SK-N-SH (cell line): Measurements from ENCODE around the gene SLC22A23. TPM values are rescaled to one million over a fixed set of nuclear protein-coding genes. Genes with fewer than 3 reads are reported as not detected.

Experiments used
- CTCF ChIA-PET: fragments of 300-600, 350-600 bp; formaldehyde crosslinking; extraction: SDS; loops from one replicate; lab custom pipeline; 2021; lab: Yijun Ruan, JAX
- POLR2A ChIA-PET: fragments of 350-600 bp; sonication (Branson Sonifier 250); formaldehyde crosslinking; extraction: SDS; loops from one replicate; lab custom pipeline; 2020; ENCODE audit warnings: antibody characterized with exemption, inconsistent platforms; lab: Yijun Ruan, JAX
- DNase-seq: peaks from one replicate; pipeline ENCODE4 v3.0.0; 2012
- H2AFZ ChIP-seq: fragments of 200-600 bp; sonication (generic); 2 replicates; pipeline ENCODE4 v1.8.1; 2016; ENCODE audit warnings: antibody characterized with exemption, mild to moderate bottlenecking, low read depth
- H3F3A ChIP-seq: fragments of 200-600 bp; sonication (generic); replicated peaks from 2 replicates; pipeline ENCODE3; 2016; ENCODE audit warnings: antibody characterized with exemption, mild to moderate bottlenecking; ENCODE audit not compliant: insufficient read depth
- H3K27ac ChIP-seq, 2 experiments: fragments of 200-500 bp in 1 of 2; fragments of 200-600 bp in 1 of 2; sonication (Bioruptor generic) in 1 of 2; sonication (generic), shearing (Covaris generic) in 1 of 2; 2 replicates each; pipeline versions ENCODE4 v1.5.1 to v1.6.1; 2014 to 2016; ENCODE audit warnings: low read depth in 2 of 2, inconsistent platforms in 1 of 2, low read length in 1 of 2, mild to moderate bottlenecking in 1 of 2, mixed read lengths in 1 of 2
- H3K27me3 ChIP-seq: fragments of 200-600 bp; sonication (generic), shearing (Covaris generic); 2 replicates; pipeline ENCODE4 v1.6.1; 2016; ENCODE audit warnings: mixed run types; ENCODE audit not compliant: insufficient read depth
- H3K36me3 ChIP-seq, 2 experiments: fragments of 200-500 bp in 1 of 2; fragments of 200-600 bp in 1 of 2; sonication (Bioruptor generic) in 1 of 2; sonication (generic) in 1 of 2; replicated peaks in 1 of 2; 2 replicates each; pipeline versions ENCODE3 to v1.5.1; 2014 to 2016; ENCODE audit warnings: low read length in 1 of 2, mild to moderate bottlenecking in 1 of 2; ENCODE audit not compliant: insufficient read depth in 2 of 2, control insufficient read depth in 1 of 2
- H3K4me1 ChIP-seq, 2 experiments: fragments of 200-500 bp in 1 of 2; fragments of 200-600 bp in 1 of 2; sonication (Bioruptor generic) in 1 of 2; sonication (generic), shearing (Covaris generic) in 1 of 2; 2 replicates each; pipeline versions ENCODE4 v1.5.1 to v1.6.1; 2014 to 2016; ENCODE audit warnings: low read depth in 1 of 2, low read length in 1 of 2, mixed run types in 1 of 2; ENCODE audit not compliant: insufficient read depth in 2 of 2, control insufficient read depth in 1 of 2
- H3K4me2 ChIP-seq: fragments of 200-600 bp; sonication (generic), shearing (Covaris generic); 2 replicates; pipeline ENCODE4 v1.6.1; 2017; ENCODE audit warnings: mixed run types
- H3K4me3 ChIP-seq, 2 experiments: fragments of 200-500 bp in 1 of 2; fragments of 200-600 bp in 1 of 2; sonication (Bioruptor generic) in 1 of 2; sonication (generic), shearing (Covaris generic) in 1 of 2; 2 replicates each; pipeline versions ENCODE4 v1.5.1 to v1.8.1; 2014 to 2016; ENCODE audit warnings: low read depth in 2 of 2, inconsistent platforms in 1 of 2, low read length in 1 of 2, mild to moderate bottlenecking in 1 of 2, mixed read lengths in 1 of 2, moderate library complexity in 1 of 2
- H3K79me2 ChIP-seq: fragments of 200-600 bp; sonication (generic); 2 replicates; pipeline ENCODE4 v1.8.1; 2017; ENCODE audit warnings: mild to moderate bottlenecking; ENCODE audit not compliant: insufficient read depth
- H3K9ac ChIP-seq: fragments of 200-600 bp; sonication (generic); 2 replicates; pipeline ENCODE4 v1.6.1; 2017; ENCODE audit warnings: mixed run types
- H3K9me2 ChIP-seq: fragments of 200-600 bp; sonication (generic); 2 replicates; pipeline ENCODE4 v1.6.1; 2017; ENCODE audit warnings: mixed run types
- H3K9me3 ChIP-seq: fragments of 200-600 bp; sonication (generic); 2 replicates; pipeline ENCODE4 v1.6.1; 2017; ENCODE audit warnings: mixed run types, mild to moderate bottlenecking, moderate library complexity
- H4K20me1 ChIP-seq: fragments of 200-600 bp; sonication (generic); 2 replicates; pipeline ENCODE4 v1.6.1; 2017; ENCODE audit warnings: mild to moderate bottlenecking, mixed run types; ENCODE audit not compliant: insufficient read depth
- CHD2 ChIP-seq: fragments of 150-350 bp; IDR thresholded peaks from 2 replicates; pipeline ENCODE4 v1.6.1; 2018; ENCODE audit warnings: low read length; ENCODE audit not compliant: partially characterized antibody
- ELF1 ChIP-seq: IDR thresholded peaks from 2 replicates; pipeline ENCODE4 v1.4.0; 2012
- EP300 ChIP-seq, 2 experiments: IDR thresholded peaks; 2 replicates each; pipeline versions ENCODE4 v1.4.0 to v1.6.1; 2012; ENCODE audit warnings: borderline replicate concordance in 1 of 2, low read depth in 1 of 2, low read length in 1 of 2
- FOSL2 ChIP-seq: IDR thresholded peaks from 2 replicates; pipeline ENCODE4 v1.4.0; 2012; ENCODE audit warnings: low read depth, mild to moderate bottlenecking, moderate library complexity, borderline replicate concordance
- FOXJ3 ChIP-seq: sonication (generic); formaldehyde crosslinking; IDR thresholded peaks from 2 replicates; pipeline ENCODE4 v1.5.1; 2020; ENCODE audit warnings: mild to moderate bottlenecking, missing genetic modification reagents
- GABPA ChIP-seq: IDR thresholded peaks from 2 replicates; pipeline ENCODE4 v1.4.0; 2012; ENCODE audit warnings: low read depth, mild to moderate bottlenecking
- IRF3 ChIP-seq: fragments of 150-350 bp; IDR thresholded peaks from 2 replicates; pipeline ENCODE4 v1.6.1; 2016; ENCODE audit warnings: mild to moderate bottlenecking, low read depth, low read length
- MXI1 ChIP-seq: IDR thresholded peaks from 2 replicates; pipeline ENCODE4 v1.6.1; 2012; ENCODE audit warnings: mild to moderate bottlenecking, low read depth, low read length, improper control_type of control experiment
- RCOR1 ChIP-seq: fragments of 150-350 bp; IDR thresholded peaks from 2 replicates; pipeline ENCODE4 v1.6.1; 2017; ENCODE audit warnings: antibody characterized with exemption, low read length
- REST ChIP-seq: IDR thresholded peaks from 2 replicates; pipeline ENCODE4 v1.6.1; 2012; ENCODE audit warnings: mild to moderate bottlenecking, low read depth, low read length, moderate library complexity
- RFX5 ChIP-seq: IDR thresholded peaks from 2 replicates; pipeline ENCODE4 v1.6.1; 2012; ENCODE audit warnings: mild to moderate bottlenecking, improper control_type of control experiment, low read length
- TAF1 ChIP-seq: IDR thresholded peaks from 2 replicates; pipeline ENCODE4 v1.6.1; 2012; ENCODE audit warnings: low read depth, mild to moderate bottlenecking, low read length, moderate library complexity, borderline replicate concordance
- TCF12 ChIP-seq: IDR thresholded peaks from 2 replicates; pipeline ENCODE4 v1.4.0; 2012
- USF2 ChIP-seq: fragments of 150-350 bp; IDR thresholded peaks from 2 replicates; pipeline ENCODE4 v1.6.1; 2017; ENCODE audit warnings: antibody characterized with exemption, low read length, low read depth, borderline replicate concordance
- YY1 ChIP-seq: IDR thresholded peaks from 2 replicates; pipeline ENCODE4 v1.4.0; 2012; ENCODE audit warnings: low read depth, mild to moderate bottlenecking
- ZBTB33 ChIP-seq: IDR thresholded peaks from 2 replicates; pipeline ENCODE4 v1.4.0; 2012; ENCODE audit warnings: low read depth, borderline replicate concordance
- WGBS: methylation state at CpG from one replicate; pipeline ENCODE4 v1.1.6; 2017; ENCODE audit warnings: low lambda C conversion rate; 5-methylcytosine and 5-hydroxymethylcytosine counted together
- polyA plus RNA-seq, 3 experiments: library from polyadenylated mRNA; depleted of rRNA; stranded (reverse); fragments of >200 nt; gene quantifications; 2 replicates each; pipeline ENCODE4 v1.2.3, GENCODE V29; 2012

SLC22A23 gene
- polyA plus RNA-seq, 1 of the 3 experiments (the other 2 are of a cell fraction): not detected

GRCh38 chr6:3409699-3410384 lies 47.0 kb downstream of the SLC22A23 start:
- POLR2A ChIA-PET: no interaction called here
- no peaks in the 10 kb centered on the region for H3F3A ChIP-seq
- no peak overlapping the region for H3K4me2 ChIP-seq
- no peaks in the 10 kb centered on the region for H3K9me2 ChIP-seq
- H3K36me3 ChIP-seq: no peaks in the 10 kb centered on the region
- WGBS: 66% methylated on average over 13 of the region's 13 CpGs
- H3K4me3 ChIP-seq: no peak overlapping the region
- H3K9ac ChIP-seq: no peak overlapping the region
- no peaks in the 10 kb centered on the region for H3K9me3 ChIP-seq
- H3K27me3 ChIP-seq: peaks cover 40% of the 10 kb centered on the region; the same call in 1 of the 2 replicates
- TF ChIP-seq YY1 (no peak), CHD2 (no peak), TAF1 (no peak), MXI1 (no peak), ELF1 (no peak), RFX5 (no peak), EP300 (IDR thresholded peaks at IDR 0.05; ENCODE audit: borderline replicate concordance in 1 of 2, low read depth in 1 of 2, low read length in 1 of 2) (no peak), FOSL2 (no peak), ZBTB33 (no peak), GABPA (no peak), FOXJ3 (no peak), TCF12 (no peak), USF2 (no peak), IRF3 (no peak), RCOR1 (no peak), REST (no peak)
- H4K20me1 ChIP-seq: no peaks in the 10 kb centered on the region
- no peak overlapping the region for H3K27ac ChIP-seq
- H3K4me1 ChIP-seq: no peaks in the 10 kb centered on the region
- no peak overlapping the region for H2AFZ ChIP-seq
- no peak for DNase-seq
- CTCF ChIA-PET: interaction anchor here (0.8 to 3.4 kb wide), 5 partner anchors 12 to 322 kb away, joined by 3 to 29 read pairs (median 3); no protein-coding TSS in a partner anchor
- no peaks in the 10 kb centered on the region for H3K79me2 ChIP-seq
